ENCODE results near the gene C2.

C2 gene

DNA sequence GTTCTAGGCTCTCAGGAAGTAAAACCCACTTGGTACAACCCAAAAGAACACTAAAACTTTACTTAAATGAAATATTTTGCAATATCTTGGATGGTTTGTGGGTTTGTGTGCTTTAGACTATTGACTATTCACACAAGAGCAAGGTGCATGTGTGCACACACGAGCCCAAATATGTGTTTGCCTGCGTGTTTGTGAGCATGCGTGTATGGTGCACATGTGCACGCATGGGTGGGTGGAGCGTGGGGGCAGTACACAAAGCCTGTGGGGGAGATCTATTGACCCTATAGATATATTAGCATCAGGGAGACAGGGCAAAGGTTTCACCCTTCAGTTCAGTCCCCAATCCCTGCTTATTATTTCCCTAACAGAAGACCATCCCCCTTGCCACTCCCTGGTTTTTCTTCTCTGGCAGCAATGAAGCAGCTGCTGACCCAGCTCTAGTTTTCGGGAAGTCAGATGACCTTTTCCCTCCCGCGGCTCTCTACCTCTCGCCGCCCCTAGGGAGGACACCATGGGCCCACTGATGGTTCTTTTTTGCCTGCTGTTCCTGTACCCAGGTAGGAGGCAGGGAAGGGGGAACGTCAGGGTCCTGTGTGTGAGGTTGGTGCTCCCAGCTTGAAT lies at the start of gene C2:
C2 (plus strand) TSS at position 476 of the 621 bp plus-strand sequence; CDS start at position 512, 36 bp downstream.
- Histone ChIP-seq H3K9ac (ENCODE audit: low read depth, low read length) (no peak within 1 kb of the TSS), H3K4me1 (ENCODE audit: insufficient read depth, low read length) (no peaks in the 10 kb centered on the region), H3K27ac (ENCODE audit: low read length) (no peak within 1 kb of the TSS), H3K27me3 (ENCODE audit: insufficient read depth, low read length, poor library complexity) (peaks cover 3% of the 10 kb centered on the region), H3K36me3 (ENCODE audit: insufficient read depth, low read length) (no peaks in the 10 kb centered on the region), H3K79me2 (ENCODE audit: insufficient read depth, low read length) (no peaks in the 10 kb centered on the region), H3K9me3 (ENCODE audit: insufficient read depth, low read length, severe bottlenecking) (no peaks in the 10 kb centered on the region), H3K4me2 (ENCODE audit: insufficient read depth, low read length) (no peak within 1 kb of the TSS), H3K4me3 (ENCODE audit: low read depth in 1 of 2, low read length in 2 of 2) (no peak within 1 kb of the TSS), H2AFZ (ENCODE audit: low read depth, low read length) (no peak within 1 kb of the TSS), H4K20me1 (ENCODE audit: insufficient read depth, low read length) (no peaks in the 10 kb centered on the region)
- no peak for DNase-seq
- no peak for ATAC-seq (ENCODE audit: insufficient read depth, low read depth)
- no peak for TF ChIP-seq EZH2 (IDR thresholded peaks at IDR 0.05; ENCODE audit: borderline replicate concordance, low read depth, low read length, severe bottlenecking)
- TF ChIP-seq, protein P1, sequence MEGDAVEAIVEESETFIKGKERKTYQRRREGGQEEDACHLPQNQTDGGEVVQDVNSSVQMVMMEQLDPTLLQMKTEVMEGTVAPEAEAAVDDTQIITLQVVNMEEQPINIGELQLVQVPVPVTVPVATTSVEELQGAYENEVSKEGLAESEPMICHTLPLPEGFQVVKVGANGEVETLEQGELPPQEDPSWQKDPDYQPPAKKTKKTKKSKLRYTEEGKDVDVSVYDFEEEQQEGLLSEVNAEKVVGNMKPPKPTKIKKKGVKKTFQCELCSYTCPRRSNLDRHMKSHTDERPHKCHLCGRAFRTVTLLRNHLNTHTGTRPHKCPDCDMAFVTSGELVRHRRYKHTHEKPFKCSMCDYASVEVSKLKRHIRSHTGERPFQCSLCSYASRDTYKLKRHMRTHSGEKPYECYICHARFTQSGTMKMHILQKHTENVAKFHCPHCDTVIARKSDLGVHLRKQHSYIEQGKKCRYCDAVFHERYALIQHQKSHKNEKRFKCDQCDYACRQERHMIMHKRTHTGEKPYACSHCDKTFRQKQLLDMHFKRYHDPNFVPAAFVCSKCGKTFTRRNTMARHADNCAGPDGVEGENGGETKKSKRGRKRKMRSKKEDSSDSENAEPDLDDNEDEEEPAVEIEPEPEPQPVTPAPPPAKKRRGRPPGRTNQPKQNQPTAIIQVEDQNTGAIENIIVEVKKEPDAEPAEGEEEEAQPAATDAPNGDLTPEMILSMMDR (IDR thresholded peaks at IDR 0.05; ENCODE audit: borderline replicate concordance, extremely low read depth, low read length, poor library complexity, severe bottlenecking), result no peak

DNA sequence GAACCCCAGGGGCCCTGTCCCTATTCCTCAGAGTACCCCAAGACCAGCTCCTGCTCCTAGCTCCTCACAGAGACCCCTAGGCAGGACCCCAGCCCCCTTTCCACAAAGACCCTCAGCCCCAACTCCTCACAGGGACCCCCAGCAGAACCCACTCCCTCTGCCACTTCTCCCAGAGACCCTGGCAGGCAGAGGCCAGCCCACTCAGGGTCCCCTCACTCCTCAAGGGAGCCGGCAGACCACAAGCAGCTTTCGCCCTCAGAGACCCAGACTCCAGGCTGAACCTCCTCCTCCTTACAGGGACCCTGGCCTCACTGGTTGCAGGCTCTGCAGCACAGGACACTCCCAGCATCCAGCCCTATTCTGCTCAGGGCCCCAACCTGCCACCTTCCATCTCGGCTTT lies 49.3 kb upstream of the C2 start:
- H3K9ac ChIP-seq (ENCODE audit: low read depth, low read length), result no peak overlapping the region
- ATAC-seq (ENCODE audit: insufficient read depth, low read depth), result peak; percentile 10; the same call in 2 of the 3 replicates
- no peak overlapping the region for H3K27ac ChIP-seq (ENCODE audit: low read length)

DNA sequence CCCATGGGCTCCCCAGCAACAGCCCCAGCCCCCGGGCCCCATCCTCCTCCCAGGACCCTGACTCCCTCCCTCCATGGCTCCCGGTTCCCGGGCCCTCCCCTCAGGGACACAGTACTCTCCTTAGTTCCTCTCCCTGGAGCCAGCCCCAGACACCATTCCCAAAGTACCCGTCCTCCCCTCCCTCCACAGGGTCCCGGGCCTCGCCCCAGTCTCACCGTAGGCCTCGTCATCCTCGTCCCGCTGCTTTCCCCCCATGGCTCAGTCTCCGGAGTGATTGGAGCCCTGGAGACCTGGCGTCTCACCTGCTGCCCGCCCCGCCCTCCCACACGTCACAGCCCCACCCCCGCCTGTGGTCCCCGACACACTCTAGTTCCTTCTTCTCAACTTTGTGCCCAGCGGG lies 48.8 kb upstream of the C2 start, which contains the start of gene SLC44A4:
SLC44A4 (minus strand) TSS at position 272 of the 400 bp plus-strand sequence; CDS start at position 255, 17 bp downstream.
- H3K4me2 ChIP-seq (ENCODE audit: insufficient read depth, low read length), result no peak within 1 kb of the TSS
- no peaks in the 10 kb centered on the region for H3K79me2 ChIP-seq (ENCODE audit: insufficient read depth, low read length)
- peaks cover 11% of the 10 kb centered on the region; the same call in 1 of the 2 replicates for H4K20me1 ChIP-seq (ENCODE audit: insufficient read depth, low read length)
- no peak within 1 kb of the TSS for H3K4me3 ChIP-seq (ENCODE audit: low read depth in 1 of 2, low read length in 2 of 2)
- DNase-seq (no peak), ATAC-seq (ENCODE audit: insufficient read depth, low read depth) (no peak)
- H3K27me3 ChIP-seq (ENCODE audit: insufficient read depth, low read length, poor library complexity), result no peaks in the 10 kb centered on the region
- peaks cover 40% of the 10 kb centered on the region for H3K36me3 ChIP-seq (ENCODE audit: insufficient read depth, low read length)
- no peak within 1 kb of the TSS for H3K27ac ChIP-seq (ENCODE audit: low read length)
- H3K9me3 ChIP-seq (ENCODE audit: insufficient read depth, low read length, severe bottlenecking), result no peaks in the 10 kb centered on the region
- H3K9ac ChIP-seq (ENCODE audit: low read depth, low read length), result no peak within 1 kb of the TSS
- no peaks in the 10 kb centered on the region for H3K4me1 ChIP-seq (ENCODE audit: insufficient read depth, low read length)
- TF ChIP-seq, protein P1 (IDR thresholded peaks at IDR 0.05; ENCODE audit: borderline replicate concordance, extremely low read depth, low read length, poor library complexity, severe bottlenecking), result no peak
- no peak for TF ChIP-seq EZH2 (IDR thresholded peaks at IDR 0.05; ENCODE audit: borderline replicate concordance, low read depth, low read length, severe bottlenecking)
- H2AFZ ChIP-seq (ENCODE audit: low read depth, low read length), result no peak within 1 kb of the TSS

More for the DNA sequence above, 49.3 kb upstream of the C2 start:
- Histone ChIP-seq H3K36me3 (ENCODE audit: insufficient read depth, low read length) (peaks cover 35% of the 10 kb centered on the region), H3K9me3 (ENCODE audit: insufficient read depth, low read length, severe bottlenecking) (no peaks in the 10 kb centered on the region), H3K4me2 (ENCODE audit: insufficient read depth, low read length) (no peak overlapping the region), H3K27me3 (ENCODE audit: insufficient read depth, low read length, poor library complexity) (no peaks in the 10 kb centered on the region), H4K20me1 (ENCODE audit: insufficient read depth, low read length) (peaks cover 6% of the 10 kb centered on the region; the same call in 1 of the 2 replicates), H2AFZ (ENCODE audit: low read depth, low read length) (no peak overlapping the region), H3K79me2 (ENCODE audit: insufficient read depth, low read length) (no peaks in the 10 kb centered on the region), H3K4me3 (ENCODE audit: low read depth in 1 of 2, low read length in 2 of 2) (no peak overlapping the region), H3K4me1 (ENCODE audit: insufficient read depth, low read length) (no peaks in the 10 kb centered on the region)
- no peak for TF ChIP-seq EZH2 (IDR thresholded peaks at IDR 0.05; ENCODE audit: borderline replicate concordance, low read depth, low read length, severe bottlenecking)
- TF ChIP-seq, protein P1 (IDR thresholded peaks at IDR 0.05; ENCODE audit: borderline replicate concordance, extremely low read depth, low read length, poor library complexity, severe bottlenecking), result no peak
- no peak for DNase-seq
